Activated T-cell treated with anti-CD3 and anti-CD28 coated beads for 4 hours (primary cell): ENCODE results near the gene ADAM21.
"Not testable (repeated sequence)": the region's sequence is repeated elsewhere in the genome, so short reads cannot be mapped to it uniquely, and the experiment has no call there.

ENCODE experiments used
- DNase-seq: peaks from one replicate; pipeline ENCODE4 v3.0.0-alpha.2; 2020

Gene ADAM21

GRCh38 chr14:70451874-70452273 is at the start of gene ADAM21:
Gene ADAM21, plus strand, starts transcription at chr14:70452174. Its CDS starts 5,326 bp downstream, at chr14:70457500.
- no peak for DNase-seq

DNA sequence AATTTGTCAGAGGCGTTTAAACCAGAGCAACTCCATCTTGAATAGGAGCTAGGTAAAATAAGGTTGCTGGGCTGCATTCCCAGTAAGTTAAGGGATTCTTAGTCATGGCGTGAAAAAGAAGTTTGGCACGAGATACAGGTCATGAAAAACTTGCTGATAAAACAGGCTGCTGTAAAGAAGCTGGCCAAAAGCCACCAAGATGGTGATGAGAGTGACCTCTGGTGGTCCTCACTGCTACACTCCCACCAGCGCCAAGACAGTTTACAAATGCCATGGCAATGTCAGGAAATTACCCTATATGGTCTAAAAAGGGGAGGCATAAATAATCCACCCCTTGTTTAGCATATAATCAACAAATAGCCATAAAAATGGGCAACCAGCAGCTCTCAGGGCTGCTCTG is 48.6 kb upstream of the ADAM21 start:
- not testable (repeated sequence) for DNase-seq

DNA sequence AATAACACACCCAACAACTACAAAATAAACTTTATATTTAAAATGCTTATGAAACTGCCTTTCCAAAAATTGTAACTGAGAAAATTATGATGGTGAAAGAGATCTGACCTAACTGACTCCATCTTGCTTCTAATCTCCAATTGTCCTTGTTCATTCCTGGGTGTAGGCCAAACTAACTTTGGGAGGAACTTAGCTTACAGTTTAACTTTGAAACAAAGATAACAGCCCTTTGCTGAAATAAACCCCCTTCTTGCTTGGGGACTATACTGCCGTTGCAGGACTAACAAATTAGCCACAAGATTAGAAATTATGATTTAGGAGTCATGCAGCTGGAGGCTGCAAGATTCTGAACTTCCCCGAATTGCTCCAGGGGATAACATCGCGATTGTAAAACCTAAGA is 45.8 kb upstream of the ADAM21 start:
- DNase-seq: not testable (repeated sequence)

- DNase-seq: no peak
These were observed 44.4 kb upstream of the ADAM21 start for GRCh38 chr14:70407621-70408020.

DNA sequence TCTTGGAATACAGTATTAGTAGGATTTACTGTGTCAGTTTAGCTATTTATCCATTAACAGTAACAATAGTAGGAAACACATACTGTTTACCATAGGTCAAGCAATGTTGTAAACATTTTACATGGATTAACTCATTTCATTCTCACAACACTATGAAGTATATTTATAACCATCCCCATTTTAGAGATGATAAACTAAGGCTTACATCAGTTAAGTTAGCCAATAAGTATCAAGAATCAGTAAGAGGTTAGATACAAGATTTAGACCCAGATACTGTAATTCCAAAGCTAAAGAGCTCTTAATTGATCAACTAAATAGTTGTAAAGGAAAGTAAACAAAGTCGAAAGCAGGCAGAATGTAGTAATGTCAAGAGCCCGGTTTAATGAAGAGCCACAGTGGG is 36.2 kb upstream of the ADAM21 start:
- no peak for DNase-seq

DNA sequence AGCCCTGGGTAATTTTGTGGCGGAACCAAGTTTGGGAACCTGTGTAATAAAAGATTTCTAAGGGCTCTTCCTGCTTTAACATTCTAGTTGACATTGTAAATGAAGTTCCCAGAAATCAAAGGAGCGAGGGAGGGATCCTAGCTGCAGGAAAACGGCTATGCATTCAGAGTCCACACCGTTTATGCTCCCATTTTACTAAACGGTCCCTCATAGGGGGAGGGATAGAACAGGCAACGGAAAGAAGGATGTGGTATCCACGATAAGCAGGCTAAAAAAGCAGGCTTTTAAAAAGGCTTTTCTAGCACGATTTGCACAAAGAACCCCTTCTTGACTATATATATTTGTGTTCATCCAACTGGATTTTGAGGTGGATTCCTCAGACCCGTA is 35.6 kb upstream of the ADAM21 start:
- DNase-seq: no peak

GRCh38 chr14:70416725-70417349 is 35.1 kb upstream of the ADAM21 start, which contains the start of gene SYNJ2BP:
Gene SYNJ2BP, minus strand, starts transcription at chr14:70417090. Its CDS starts 127 bp downstream, at chr14:70416963.
- peak; percentile 48 for DNase-seq

DNA sequence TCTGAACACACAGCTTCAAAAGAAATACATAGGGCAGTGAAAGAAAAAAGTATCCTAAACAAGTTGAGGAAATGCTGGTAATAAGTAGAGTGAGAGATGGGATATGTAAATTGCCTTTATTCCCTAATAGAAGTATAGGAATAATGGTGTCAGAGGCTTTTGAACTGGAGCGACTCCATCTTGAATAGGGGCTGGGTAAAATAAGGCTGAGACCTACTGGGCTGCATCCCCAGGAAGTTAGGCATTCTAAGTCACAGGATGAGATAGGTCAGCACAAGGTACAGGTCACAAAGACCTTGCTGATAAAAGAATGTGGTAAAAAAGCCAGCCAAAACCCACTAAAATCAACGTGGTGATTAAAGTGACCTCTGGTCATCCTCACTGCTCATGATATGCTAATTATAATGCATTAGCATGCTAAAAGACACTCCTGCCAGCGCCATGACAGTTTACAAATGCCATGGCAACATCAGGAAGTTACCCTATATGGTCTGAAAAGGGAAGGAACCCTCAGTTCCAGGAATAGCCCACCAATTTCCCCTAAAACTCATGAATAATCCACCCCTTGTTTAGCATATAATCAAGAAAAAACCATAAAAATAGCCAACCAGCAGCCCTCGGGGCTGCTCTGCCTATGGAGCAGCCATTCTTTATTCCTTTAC is 32.6 kb upstream of the ADAM21 start:
- not testable (repeated sequence) for DNase-seq

DNA sequence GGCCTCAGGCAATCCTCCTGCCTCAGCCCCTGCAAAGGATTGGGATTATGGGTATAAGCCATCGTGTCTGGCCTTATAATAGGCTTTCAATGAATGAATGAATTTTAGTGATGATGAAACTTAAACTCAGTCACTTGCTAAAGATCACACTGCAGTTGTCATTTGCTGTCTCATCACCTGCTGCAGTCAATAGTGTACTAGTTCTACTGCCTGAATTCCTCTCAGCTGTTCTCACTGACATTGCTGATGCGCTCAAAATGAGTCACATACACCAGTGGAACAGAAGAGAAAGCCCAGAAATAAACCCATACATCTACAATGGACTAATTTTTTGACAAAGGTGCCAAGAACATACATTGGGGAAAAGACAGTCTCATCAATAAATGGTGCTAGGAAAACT is 29.4 kb upstream of the ADAM21 start:
- no peak for DNase-seq

DNA sequence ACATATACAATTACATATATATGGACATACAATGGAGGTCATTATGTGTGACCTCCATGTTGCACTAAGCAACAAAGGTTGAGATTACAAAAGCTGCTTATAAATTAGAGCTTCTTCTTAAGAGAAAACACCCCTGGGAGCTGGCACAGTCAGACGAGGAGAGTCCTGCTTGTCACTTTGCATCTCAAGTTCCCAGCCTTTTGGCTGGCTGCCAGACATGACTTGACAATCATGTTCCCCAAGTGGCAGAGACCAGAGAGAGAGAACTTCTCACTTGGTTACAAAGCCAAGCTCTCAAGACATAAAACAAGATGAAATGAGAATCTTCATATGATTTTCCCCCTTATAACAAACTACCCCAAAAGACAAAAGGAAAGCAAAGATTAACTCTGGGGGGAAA is 26.6 kb upstream of the ADAM21 start:
- DNase-seq: no peak

- not testable (repeated sequence) for DNase-seq
These were observed 25.4 kb upstream of the ADAM21 start for GRCh38 chr14:70426555-70426954.

GRCh38 chr14:70436867-70437266 is 15.1 kb upstream of the ADAM21 start:
- no peak for DNase-seq

GRCh38 chr14:70441641-70442040 is 10.3 kb upstream of the ADAM21 start:
- DNase-seq: no peak

GRCh38 chr14:70442750-70443149 is 9.2 kb upstream of the ADAM21 start:
- no peak for DNase-seq

DNA sequence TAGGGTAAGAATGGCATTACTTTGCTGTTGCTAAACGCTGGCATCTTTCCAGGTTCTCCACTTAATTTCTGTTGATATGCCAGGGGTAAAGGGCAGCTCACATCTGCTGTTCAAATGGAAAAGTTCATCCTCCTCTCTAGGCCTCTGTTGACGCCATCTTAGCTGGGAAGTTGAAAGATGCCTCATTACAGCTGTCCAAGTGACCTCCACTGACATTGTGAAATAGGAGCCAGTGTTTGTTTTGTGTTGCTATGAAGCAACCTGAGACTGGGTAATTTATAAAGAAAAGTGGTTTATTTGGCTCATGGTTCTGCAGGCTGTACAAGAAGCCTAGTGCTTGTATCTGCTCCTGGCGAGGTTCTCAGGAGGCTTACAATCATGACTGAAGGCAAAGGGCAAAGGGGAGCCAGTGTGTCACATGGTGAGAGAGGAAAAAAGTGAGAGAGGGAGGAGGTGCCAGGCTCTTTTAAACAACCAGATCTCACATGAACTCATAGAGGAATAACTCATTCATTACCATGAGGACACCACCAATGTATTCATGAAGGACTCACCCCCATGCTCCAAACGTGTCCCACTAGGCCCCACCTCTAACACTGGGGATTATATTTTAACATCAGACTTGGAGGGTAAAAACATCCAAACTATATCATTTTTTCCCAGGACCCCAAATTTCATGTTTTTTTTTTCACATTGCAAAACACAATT is 3.2 kb upstream of the ADAM21 start:
- DNase-seq: no peak

DNA sequence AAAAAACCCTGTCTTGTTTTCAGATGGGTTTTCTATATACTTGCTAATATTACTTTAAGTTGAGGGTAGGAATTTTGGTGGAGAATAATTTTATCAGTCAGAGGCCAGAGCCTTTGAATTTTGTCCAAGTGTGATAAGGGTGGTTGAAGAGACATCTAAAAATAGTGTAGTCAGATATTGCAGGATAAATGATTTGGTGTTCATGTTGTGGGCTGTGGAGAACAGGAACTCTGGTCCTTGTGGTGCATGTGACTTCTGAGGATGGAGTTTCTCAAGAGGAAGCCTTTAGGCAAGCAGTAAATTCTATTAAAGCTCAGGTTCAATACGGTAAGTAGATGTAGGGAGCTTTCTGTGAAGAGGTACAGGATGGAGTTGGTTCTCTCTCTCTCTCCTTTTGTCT is 2.8 kb downstream of the ADAM21 start:
- DNase-seq: no peak

DNA sequence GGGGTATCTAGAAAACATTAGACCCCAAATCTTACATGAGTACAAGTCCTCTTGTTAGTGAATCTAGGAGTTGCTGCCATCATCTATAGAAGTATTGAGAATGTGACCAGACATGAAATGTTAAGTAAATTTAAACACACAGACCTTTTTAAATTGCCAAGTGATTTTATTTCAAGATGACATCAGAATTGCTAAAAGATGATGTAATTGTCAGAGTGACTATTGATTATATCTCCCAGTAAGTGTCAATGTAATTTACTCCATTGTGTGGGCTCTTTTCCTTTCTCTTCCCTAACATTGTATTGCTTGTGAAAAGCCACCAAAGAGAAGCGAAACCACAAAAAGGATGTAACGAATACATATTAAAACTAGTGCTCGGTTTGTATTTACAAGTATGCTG is 16.8 kb downstream of the ADAM21 start:
- no peak for DNase-seq

DNA sequence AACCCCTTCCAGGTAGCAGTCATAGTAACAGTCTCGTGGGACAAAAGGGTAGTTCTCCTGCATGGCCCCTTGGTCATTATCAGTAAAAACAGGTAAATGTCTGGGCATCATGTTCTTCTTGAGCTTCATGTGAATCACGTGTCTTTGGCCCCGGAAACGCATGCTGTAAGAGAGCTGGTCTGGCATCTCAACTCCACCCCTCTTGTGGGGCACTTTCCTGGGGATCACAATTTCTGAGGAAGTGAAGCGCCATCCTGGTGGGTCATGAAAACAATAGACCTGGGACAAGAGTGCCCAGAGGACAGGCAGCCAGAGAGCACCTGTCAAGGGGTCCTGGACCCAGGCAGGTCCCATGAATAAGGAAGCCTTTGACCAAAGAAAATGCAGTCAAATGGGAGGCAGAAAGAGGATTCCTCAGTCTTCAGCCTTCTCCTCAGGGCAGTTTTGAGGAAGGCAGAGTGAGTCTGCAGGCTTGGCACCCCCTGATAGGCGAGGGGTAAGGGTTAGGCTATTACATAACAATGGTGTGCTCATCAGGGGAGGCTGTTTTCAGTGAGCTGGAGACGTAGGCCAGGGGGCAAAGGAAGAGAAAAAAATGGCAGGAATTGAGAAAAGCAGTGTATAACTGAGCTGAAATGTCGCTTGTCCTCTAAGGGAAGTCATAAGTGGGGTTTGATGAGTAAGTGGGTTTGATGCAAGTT is 19.0 kb downstream of the ADAM21 start:
- not testable (repeated sequence) for DNase-seq

GRCh38 chr14:70472253-70473159 is 20.5 kb downstream of the ADAM21 start:
- DNase-seq: no peak

DNA sequence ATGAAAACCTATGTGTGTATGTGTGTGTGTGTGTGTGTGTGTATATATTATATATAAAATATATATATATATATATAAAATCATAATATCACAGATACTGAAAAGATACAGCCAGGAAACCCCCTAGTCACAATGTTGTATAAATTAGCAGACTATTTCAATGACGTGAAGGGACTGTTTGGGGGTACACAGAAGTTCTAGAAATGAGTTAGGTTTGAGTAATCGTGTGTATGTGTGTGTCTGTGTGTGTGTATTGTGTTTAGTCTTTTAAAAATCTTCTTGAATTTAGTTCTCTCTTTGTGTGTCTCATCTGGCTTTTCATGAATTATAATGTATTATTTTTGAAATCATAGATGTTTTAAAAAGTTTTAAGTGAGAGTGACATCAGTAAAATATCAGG is 21.9 kb downstream of the ADAM21 start:
- DNase-seq: no peak

GRCh38 chr14:70475459-70475858 is 23.5 kb downstream of the ADAM21 start:
- not testable (repeated sequence) for DNase-seq

DNA sequence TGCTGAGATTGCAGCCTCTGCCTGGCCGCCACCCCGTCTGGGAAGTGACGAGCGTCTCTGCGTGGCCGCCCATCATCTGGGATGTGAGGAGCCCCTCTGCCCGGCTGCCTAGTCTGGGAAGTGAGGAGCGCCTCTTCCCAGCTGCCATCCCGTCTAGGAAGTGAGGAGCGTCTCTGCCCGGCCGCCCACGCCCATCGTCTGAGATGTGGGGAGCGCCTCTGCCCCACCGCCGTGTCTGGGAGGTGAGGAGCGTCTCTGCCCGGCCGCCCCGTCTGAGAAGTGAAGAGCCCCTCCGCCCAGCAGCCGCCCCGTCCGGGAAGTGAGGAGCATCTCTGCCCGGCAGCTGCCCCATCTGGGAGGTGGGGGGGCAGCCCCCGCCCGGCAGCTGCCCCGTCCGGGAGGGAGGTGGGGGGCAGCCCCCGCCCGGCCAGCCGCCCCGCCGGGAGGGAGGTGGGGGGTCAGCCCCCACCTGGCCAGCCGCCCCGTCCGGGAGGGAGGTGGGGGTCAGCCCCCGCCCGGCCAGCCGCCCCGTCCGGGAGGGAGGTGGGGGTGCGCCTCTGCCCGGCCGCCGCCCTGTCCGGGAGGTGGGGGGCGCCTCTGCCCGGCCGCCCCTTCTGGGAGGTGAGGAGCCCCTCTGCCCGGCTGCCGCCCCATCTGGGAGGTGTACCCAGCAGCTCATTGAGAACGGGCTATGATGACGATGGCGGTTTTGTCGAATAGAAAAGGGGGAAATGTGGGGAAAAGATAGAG is 25.6 kb downstream of the ADAM21 start:
- not testable (repeated sequence) for DNase-seq
